Measurements from ENCODE around the gene TTLL13. TPM values are rescaled to one million over a fixed set of nuclear protein-coding genes. Genes with fewer than 3 reads are reported as not detected.
A peak's percentile ranks its signal among the peaks of the same experiment; 100 is the strongest.

The TTLL13 gene
- total RNA-seq, 1 donor from 2014 or later, result 0.19 TPM

- no peaks in the 10 kb centered on the region for H3K27me3 ChIP-seq (ENCODE audit: low read depth)
- no peak overlapping the region for H3K4me3 ChIP-seq
- peaks cover 54% of the 10 kb centered on the region for H3K4me1 ChIP-seq
- no peaks in the 10 kb centered on the region for H3K9me3 ChIP-seq (replicated peaks)
- intact Hi-C loops (cut with micrococcal nuclease), result no loop called here
- DNase-seq, result no peak
- peaks cover 78% of the 10 kb centered on the region for H3K36me3 ChIP-seq
- peak overlapping the region; percentile 92 for H3K27ac ChIP-seq (replicated peaks)
- TF ChIP-seq CTCF (IDR thresholded peaks at IDR 0.05; ENCODE audit: borderline replicate concordance), result no peak
These were observed 20.4 kb upstream of the TTLL13 start for GRCh38 chr15:90228960-90229359.

- Histone ChIP-seq H3K36me3 (peaks cover 67% of the 10 kb centered on the region), H3K4me1 (peaks cover 63% of the 10 kb centered on the region), H3K27me3 (ENCODE audit: low read depth) (no peaks in the 10 kb centered on the region), H3K9me3 (replicated peaks) (no peaks in the 10 kb centered on the region), H3K27ac (replicated peaks) (peak overlapping the region; percentile 92), H3K4me3 (no peak overlapping the region)
- intact Hi-C loops (cut with micrococcal nuclease), result no loop called here
- no peak for TF ChIP-seq CTCF (IDR thresholded peaks at IDR 0.05; ENCODE audit: borderline replicate concordance)
- peak; percentile 65 for DNase-seq
These were observed 19.3 kb upstream of the TTLL13 start for GRCh38 chr15:90230071-90230494.

- Histone ChIP-seq H3K36me3 (peaks cover 62% of the 10 kb centered on the region), H3K27ac (replicated peaks) (peak overlapping the region; percentile 92), H3K9me3 (replicated peaks) (no peaks in the 10 kb centered on the region), H3K4me1 (peaks cover 65% of the 10 kb centered on the region), H3K4me3 (no peak overlapping the region), H3K27me3 (ENCODE audit: low read depth) (no peaks in the 10 kb centered on the region)
- intact Hi-C loops (cut with micrococcal nuclease), result no loop called here
- TF ChIP-seq CTCF (IDR thresholded peaks at IDR 0.05; ENCODE audit: borderline replicate concordance), result no peak
- DNase-seq, result no peak
These were observed 18.7 kb upstream of the TTLL13 start for GRCh38 chr15:90230610-90231009.

- DNase-seq, result no peak
- no peaks in the 10 kb centered on the region for H3K9me3 ChIP-seq (replicated peaks)
- peak overlapping the region; percentile 92 for H3K27ac ChIP-seq (replicated peaks)
- TF ChIP-seq CTCF (IDR thresholded peaks at IDR 0.05; ENCODE audit: borderline replicate concordance), result no peak
- H3K36me3 ChIP-seq, result peaks cover 61% of the 10 kb centered on the region
- H3K4me3 ChIP-seq, result no peak overlapping the region
- peaks cover 65% of the 10 kb centered on the region for H3K4me1 ChIP-seq
- intact Hi-C loops (cut with micrococcal nuclease), result no loop called here
- no peaks in the 10 kb centered on the region for H3K27me3 ChIP-seq (ENCODE audit: low read depth)
These were observed 18.0 kb upstream of the TTLL13 start for GRCh38 chr15:90231028-90232017.

GRCh38 chr15:90232196-90232595 is 17.2 kb upstream of the TTLL13 start:
- DNase-seq, result no peak
- Histone ChIP-seq H3K27ac (replicated peaks) (peak overlapping the region; percentile 92), H3K9me3 (replicated peaks) (no peaks in the 10 kb centered on the region), H3K36me3 (peaks cover 61% of the 10 kb centered on the region), H3K4me1 (peaks cover 65% of the 10 kb centered on the region), H3K4me3 (peak overlapping the region; percentile 74), H3K27me3 (ENCODE audit: low read depth) (no peaks in the 10 kb centered on the region)
- no peak for TF ChIP-seq CTCF (IDR thresholded peaks at IDR 0.05; ENCODE audit: borderline replicate concordance)
- intact Hi-C loops (cut with micrococcal nuclease), result no loop called here
